GM19351 (cell line): ENCODE measurements around the gene EHBP1.
"Not testable (repeated sequence)": the region's sequence is repeated elsewhere in the genome, so short reads cannot be mapped to it uniquely, and the experiment has no call there.

ENCODE experiments used
- ATAC-seq: cut with Tn5 transposase; IDR thresholded peaks from one replicate; pipeline ENCODE4 v1.9.1; 2021; ENCODE audit warnings: mild to moderate bottlenecking, moderate library complexity; ENCODE audit not compliant: unreplicated experiment

EHBP1 gene

GRCh38 chr2:63058144-63058920, 352.8 kb downstream of the EHBP1 start:
- ATAC-seq, result no peak

GRCh38 chr2:63058921-63059792, 353.6 kb downstream of the EHBP1 start:
- no peak for ATAC-seq

GRCh38 chr2:63059793-63060471, 354.4 kb downstream of the EHBP1 start:
- ATAC-seq, result no peak

GRCh38 chr2:63060472-63060991, 355.0 kb downstream of the EHBP1 start:
- ATAC-seq, result no peak

- no peak for ATAC-seq
These were observed 358.7 kb downstream of the EHBP1 start for GRCh38 chr2:63064197-63064596.

- ATAC-seq, result no peak
These were observed 359.1 kb downstream of the EHBP1 start for GRCh38 chr2:63064661-63065060.

GRCh38 chr2:63066265-63066664, 360.8 kb downstream of the EHBP1 start:
- no peak for ATAC-seq

GRCh38 chr2:63066838-63067237, 361.3 kb downstream of the EHBP1 start:
- ATAC-seq, result no peak

- no peak for ATAC-seq
These were observed 366.2 kb downstream of the EHBP1 start for GRCh38 chr2:63071664-63072063.

- ATAC-seq, result no peak
These were observed 368.5 kb downstream of the EHBP1 start for GRCh38 chr2:63073994-63074393.

GRCh38 chr2:63074399-63074798, 368.9 kb downstream of the EHBP1 start:
- not testable (repeated sequence) for ATAC-seq

- ATAC-seq, result peak; percentile 59
These were observed 373.5 kb downstream of the EHBP1 start for GRCh38 chr2:63078852-63079606.

- no peak for ATAC-seq
These were observed 375.9 kb downstream of the EHBP1 start for GRCh38 chr2:63081404-63081803.

- ATAC-seq, result no peak
These were observed 381.2 kb downstream of the EHBP1 start for GRCh38 chr2:63086687-63087086.

GRCh38 chr2:63092401-63092800, 386.9 kb downstream of the EHBP1 start:
- ATAC-seq, result no peak

GRCh38 chr2:63092857-63093256, 387.3 kb downstream of the EHBP1 start:
- no peak for ATAC-seq

- ATAC-seq, result no peak
These were observed 388.0 kb downstream of the EHBP1 start for GRCh38 chr2:63093502-63093901.
